Activated CD8-positive, alpha-beta memory T cell treated with anti-CD3 and anti-CD28 coated beads, Interleukin-2, amount 10 ng/mL, durations not matched to agents 7 days and 5 days (primary cell): ENCODE data around the gene TSKS. TPM values are rescaled to one million over a fixed set of nuclear protein-coding genes. Genes with fewer than 3 reads are reported as not detected.

ENCODE experiments used
- ATAC-seq: fragments of 150-1000 bp; cut with Tn5 transposase; one replicate; pipeline ENCODE4 v1.10.0; 2021; ENCODE audit warnings: moderate library complexity
- CTCF ChIA-PET: fragments of 350-600 bp; sonication (Branson Sonifier 250); formaldehyde crosslinking; loops from one replicate; lab custom pipeline; 2021; ENCODE audit warnings: antibody characterized with exemption; lab: Charles Lee
- DNase-seq: peaks from one replicate; pipeline ENCODE4 v3.0.0-alpha.2; 2020
- H3K27ac Mint-ChIP-seq: one replicate; pipeline ENCODE4 v1.8.0; 2021; ENCODE audit warnings: mild to moderate bottlenecking, mixed read lengths
- H3K27me3 Mint-ChIP-seq: one replicate; pipeline ENCODE4 v1.8.0; 2021; ENCODE audit warnings: mixed read lengths
- H3K36me3 Mint-ChIP-seq: one replicate; pipeline ENCODE4 v1.8.0; 2021; ENCODE audit warnings: mild to moderate bottlenecking, mixed read lengths
- H3K4me1 Mint-ChIP-seq: one replicate; pipeline ENCODE4 v1.8.0; 2021; ENCODE audit warnings: mixed read lengths
- H3K4me3 Mint-ChIP-seq: one replicate; pipeline ENCODE4 v1.8.0; 2021; ENCODE audit warnings: mild to moderate bottlenecking, moderate library complexity, mixed read lengths
- H3K9me3 Mint-ChIP-seq: one replicate; pipeline ENCODE4 v1.8.0; 2022; ENCODE audit warnings: low read depth, mixed read lengths
- total RNA-seq, 2 experiments: library from RNA; stranded (reverse); gene quantifications; one replicate each; pipeline ENCODE4 v1.2.3, GENCODE V29; 2021

The TSKS gene
- total RNA-seq, 2 experiments from 2014 or later = 0.47 to 1.3 TPM

DNA sequence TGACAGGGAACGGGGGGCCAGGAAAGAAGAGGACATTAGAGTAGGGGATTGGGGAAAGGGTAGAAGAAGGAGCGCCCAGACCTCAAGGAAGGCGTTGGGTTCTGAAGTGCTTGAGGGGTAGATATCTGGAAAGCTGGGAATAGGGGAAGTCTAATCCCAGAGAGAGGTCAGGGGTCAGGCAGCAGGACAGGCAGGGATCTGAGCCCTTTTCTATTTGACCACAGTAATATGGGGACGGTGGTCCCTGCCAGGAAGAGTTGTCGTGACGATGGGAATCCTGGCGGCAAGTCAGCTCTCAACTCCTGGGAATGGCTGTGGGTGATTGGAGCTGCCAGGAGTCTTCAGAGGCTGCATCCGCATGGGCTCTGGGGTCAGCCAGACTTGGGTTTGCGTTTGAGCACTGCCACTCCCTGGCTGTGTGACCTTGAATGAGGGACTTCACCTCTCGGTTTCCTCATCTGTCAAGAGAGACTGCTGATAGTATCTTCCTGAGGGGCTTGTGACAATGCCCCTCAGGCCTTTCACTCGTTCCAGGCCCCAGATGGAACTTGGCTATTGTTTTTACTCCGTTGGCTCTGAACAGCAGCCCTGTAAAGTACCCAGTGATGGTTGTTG, 5.0 kb upstream of the TSKS start:
- Mint-ChIP-seq H3K27ac (peak overlapping the region; percentile 89), H3K4me1 (peaks cover 36% of the 10 kb centered on the region), H3K4me3 (peak overlapping the region; percentile 89), H3K9me3 (no peaks in the 10 kb centered on the region), H3K36me3 (peaks cover 4% of the 10 kb centered on the region), H3K27me3 (no peaks in the 10 kb centered on the region)
- CTCF ChIA-PET = interaction anchor here (0.5 kb wide), 1 partner anchor 90 kb away, joined by 3 read pairs; no protein-coding TSS in a partner anchor
- DNase-seq (no peak), ATAC-seq (no peak)

DNA sequence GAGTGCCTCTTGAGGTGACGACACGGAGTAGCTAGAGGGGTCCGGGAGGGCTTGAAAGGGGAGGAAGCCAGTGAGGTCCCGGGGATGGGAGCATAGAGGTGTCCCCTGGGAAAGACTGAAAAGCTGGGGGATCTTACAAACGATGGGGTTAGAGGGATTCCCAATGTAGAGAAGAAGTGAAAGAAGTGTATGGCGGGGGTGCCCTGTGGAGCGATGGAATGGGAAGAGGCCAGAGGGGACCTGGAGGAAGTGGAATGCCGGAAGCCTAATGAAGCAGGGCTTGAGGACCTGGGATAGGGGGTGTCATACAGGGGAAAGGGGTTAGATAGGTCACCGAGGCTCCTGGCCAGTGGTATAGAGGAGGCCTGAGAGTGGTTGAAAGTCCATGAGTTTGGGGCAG, 4.3 kb upstream of the TSKS start:
- DNase-seq (peak; percentile 49), ATAC-seq (no peak)
- peak overlapping the region; percentile 89 for H3K27ac Mint-ChIP-seq
- H3K9me3 Mint-ChIP-seq = no peaks in the 10 kb centered on the region
- peaks cover 35% of the 10 kb centered on the region for H3K4me1 Mint-ChIP-seq
- H3K4me3 Mint-ChIP-seq = peak overlapping the region; percentile 89
- peaks cover 4% of the 10 kb centered on the region for H3K36me3 Mint-ChIP-seq
- no peaks in the 10 kb centered on the region for H3K27me3 Mint-ChIP-seq
- CTCF ChIA-PET = interaction anchor here (0.5 to 1.5 kb wide), 4 partner anchors 9 to 89 kb away, joined by 3 to 4 read pairs (median 3); no protein-coding TSS in a partner anchor

- Mint-ChIP-seq H3K27me3 (no peaks in the 10 kb centered on the region), H3K9me3 (no peaks in the 10 kb centered on the region), H3K27ac (peak within 1 kb of the TSS; percentile 93), H3K36me3 (peaks cover 4% of the 10 kb centered on the region), H3K4me3 (peak within 1 kb of the TSS; percentile 89), H3K4me1 (peaks cover 35% of the 10 kb centered on the region)
- CTCF ChIA-PET = interaction anchor here (0.7 to 1.5 kb wide), 5 partner anchors 10 to 110 kb away, joined by 3 to 4 read pairs (median 3); no protein-coding TSS in a partner anchor
- no peak for DNase-seq
- no peak for ATAC-seq
Observed at GRCh38 chr19:49766930-49767299, 3.8 kb upstream of the TSKS start, which contains the start of gene AP2A1. Gene AP2A1, plus strand, starts transcription at chr19:49767001. Its CDS starts 133 bp downstream, at chr19:49767134.

- Mint-ChIP-seq H3K27me3 (no peaks in the 10 kb centered on the region), H3K27ac (peak overlapping the region; percentile 93), H3K36me3 (no peaks in the 10 kb centered on the region), H3K4me3 (peak overlapping the region; percentile 89), H3K9me3 (no peaks in the 10 kb centered on the region), H3K4me1 (peaks cover 31% of the 10 kb centered on the region)
- ATAC-seq = peak; percentile 90
- DNase-seq = peak; percentile 100
- CTCF ChIA-PET = interaction anchor here (0.6 to 1.5 kb wide), 6 partner anchors 10 to 110 kb away, joined by 3 to 4 read pairs (median 3); no protein-coding TSS in a partner anchor
Observed at GRCh38 chr19:49766007-49766929, 3.2 kb upstream of the TSKS start.

DNA sequence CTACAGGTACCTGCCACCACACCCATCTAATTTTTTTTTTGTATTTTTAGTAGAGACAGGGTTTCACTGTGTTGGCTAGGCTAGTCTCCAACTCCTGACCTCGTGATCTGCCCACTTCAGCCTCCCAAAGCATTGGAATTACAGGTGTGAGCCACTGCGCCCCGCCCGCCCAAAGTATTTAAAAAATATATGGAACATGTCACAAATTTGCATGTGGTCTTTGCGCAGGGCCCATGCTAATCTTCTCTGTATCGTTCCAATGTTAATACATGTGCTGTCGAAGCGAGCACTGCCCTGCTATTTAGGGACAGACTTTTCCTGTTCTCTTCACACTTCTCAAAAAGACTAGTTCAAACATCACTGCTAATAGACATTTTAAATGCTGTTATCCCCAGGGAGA, 1.2 kb upstream of the TSKS start:
- Mint-ChIP-seq H3K36me3 (no peaks in the 10 kb centered on the region), H3K4me3 (no peak overlapping the region), H3K9me3 (no peaks in the 10 kb centered on the region), H3K27me3 (no peaks in the 10 kb centered on the region), H3K27ac (no peak overlapping the region), H3K4me1 (peaks cover 29% of the 10 kb centered on the region)
- no peak for DNase-seq
- no peak for ATAC-seq
- CTCF ChIA-PET = no interaction called here

DNA sequence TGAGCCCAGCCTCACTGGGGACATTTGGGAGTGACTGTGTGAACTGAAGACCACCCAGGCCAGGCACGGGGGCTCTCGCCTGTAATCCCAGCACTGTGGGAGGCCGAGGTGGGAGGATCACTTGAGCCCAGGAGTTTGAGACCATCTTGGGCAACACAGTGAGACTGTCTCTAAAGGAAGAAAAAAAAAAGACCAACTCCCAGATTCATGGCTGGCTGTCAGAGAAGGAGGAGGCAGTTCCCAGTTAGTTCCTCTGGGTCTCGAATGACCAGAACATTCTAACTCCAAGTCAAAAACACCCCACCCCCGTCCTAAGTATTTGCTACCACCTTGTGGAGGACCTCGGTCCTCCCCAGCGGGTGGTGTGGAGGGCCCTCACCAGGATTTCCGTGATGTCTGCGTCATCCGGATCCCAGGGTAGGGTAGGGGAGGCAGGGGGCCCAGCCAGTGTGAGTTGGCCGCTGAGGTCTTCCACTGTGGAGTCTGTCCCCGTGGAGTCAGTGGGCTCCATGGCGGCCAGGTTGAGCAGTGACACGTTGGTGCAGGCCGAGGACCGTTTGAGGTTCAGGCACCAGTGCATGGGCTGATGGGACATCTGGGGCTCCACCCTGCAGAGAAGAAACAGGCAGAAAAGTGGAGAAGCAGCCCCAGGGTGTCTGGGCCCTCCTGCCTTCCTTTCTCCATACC, 1.3 kb downstream of the TSKS start:
- Mint-ChIP-seq H3K4me1 (peaks cover 11% of the 10 kb centered on the region), H3K27ac (peak overlapping the region; percentile 57), H3K36me3 (no peaks in the 10 kb centered on the region), H3K9me3 (no peaks in the 10 kb centered on the region), H3K27me3 (peaks cover 3% of the 10 kb centered on the region), H3K4me3 (peak overlapping the region; percentile 28)
- DNase-seq (no peak), ATAC-seq (no peak)
- CTCF ChIA-PET = interaction anchor here (0.6 kb wide), 1 partner anchor 10 kb away, joined by 4 read pairs; no protein-coding TSS in a partner anchor

DNA sequence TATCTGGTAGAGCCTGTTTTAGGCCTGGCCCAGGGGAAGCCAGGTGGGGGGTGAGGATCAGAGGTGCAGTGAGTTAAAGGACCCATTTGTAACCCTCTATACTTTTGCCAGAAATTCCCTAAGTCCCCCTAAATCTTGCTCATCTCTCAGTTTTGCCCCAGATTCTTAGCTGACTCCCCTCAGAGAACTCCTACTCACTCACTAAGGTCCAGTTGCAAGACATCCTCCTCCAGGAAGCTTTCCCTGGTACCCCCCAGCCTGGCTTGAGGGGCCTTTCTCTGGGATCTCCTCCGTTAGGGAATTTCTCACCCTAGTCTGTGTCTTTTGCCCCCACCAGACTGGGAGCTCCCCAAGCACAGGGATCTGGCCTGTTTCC, 1.9 kb downstream of the TSKS start:
- H3K4me3 Mint-ChIP-seq = peak overlapping the region; percentile 28

DNA sequence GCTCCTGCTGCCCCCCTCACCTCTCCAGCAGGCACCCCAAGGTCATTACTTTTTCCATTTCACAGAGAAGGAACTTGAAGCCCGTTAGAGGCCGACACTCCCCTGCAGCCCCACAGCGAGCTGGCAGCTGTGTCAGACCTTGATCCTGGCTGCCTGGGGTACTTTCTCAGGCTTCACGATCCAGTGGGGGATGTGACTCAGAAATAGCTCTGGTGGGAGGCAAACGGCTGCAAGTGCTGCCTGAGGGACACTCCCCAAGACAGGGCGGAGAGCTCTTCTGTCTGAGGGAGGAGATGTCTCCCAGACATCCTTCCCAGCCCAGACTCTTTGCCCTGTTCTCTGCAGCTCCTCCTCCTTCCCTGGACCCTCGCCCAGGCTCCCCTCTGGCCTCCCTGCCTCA, 4.8 kb downstream of the TSKS start:
- no peaks in the 10 kb centered on the region for H3K4me1 Mint-ChIP-seq
- DNase-seq (no peak), ATAC-seq (no peak)
- no peaks in the 10 kb centered on the region for H3K36me3 Mint-ChIP-seq
- H3K27ac Mint-ChIP-seq = no peak overlapping the region
- peaks cover 3% of the 10 kb centered on the region for H3K27me3 Mint-ChIP-seq
- H3K4me3 Mint-ChIP-seq = no peak overlapping the region
- no peaks in the 10 kb centered on the region for H3K9me3 Mint-ChIP-seq
- CTCF ChIA-PET = no interaction called here

More for the DNA sequence above, 1.9 kb downstream of the TSKS start:
- Mint-ChIP-seq H3K9me3 (no peaks in the 10 kb centered on the region), H3K36me3 (no peaks in the 10 kb centered on the region), H3K27ac (peak overlapping the region; percentile 57), H3K4me1 (peaks cover 9% of the 10 kb centered on the region), H3K27me3 (peaks cover 3% of the 10 kb centered on the region)
- ATAC-seq (no peak), DNase-seq (no peak)
- CTCF ChIA-PET = interaction anchor here (0.6 kb wide), 1 partner anchor 9 kb away, joined by 4 read pairs; no protein-coding TSS in a partner anchor

- Mint-ChIP-seq H3K27me3 (peaks cover 3% of the 10 kb centered on the region), H3K4me3 (no peak overlapping the region), H3K36me3 (no peaks in the 10 kb centered on the region), H3K9me3 (peaks cover 2% of the 10 kb centered on the region), H3K4me1 (no peaks in the 10 kb centered on the region), H3K27ac (no peak overlapping the region)
- ATAC-seq (no peak), DNase-seq (no peak)
- CTCF ChIA-PET = interaction anchor here (1.2 to 1.3 kb wide), 2 partner anchors 10 to 11 kb away, joined by 3 read pairs; partner anchors contain the start of gene AP2A1
Observed at GRCh38 chr19:49755956-49756355, 7.2 kb downstream of the TSKS start.

DNA sequence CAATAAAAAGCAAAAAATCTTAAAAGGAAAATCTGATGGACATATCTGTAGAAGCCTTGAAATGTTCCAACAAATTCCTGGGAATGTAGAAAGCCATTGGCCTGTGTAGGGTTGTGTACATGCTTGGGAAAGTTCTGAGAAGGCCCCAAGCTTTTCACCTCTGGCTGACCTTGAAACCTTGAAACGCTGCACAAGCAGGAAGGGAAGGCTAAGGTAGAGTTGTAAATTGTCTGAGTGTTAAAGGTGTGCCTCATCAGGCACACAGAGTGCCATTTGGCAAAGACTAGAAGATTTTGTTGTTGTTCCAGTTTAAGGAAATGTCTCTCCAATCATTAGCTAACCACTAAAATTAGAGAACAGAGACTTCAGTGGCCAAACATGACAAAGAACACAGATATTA, 10.4 kb downstream of the TSKS start:
- CTCF ChIA-PET = interaction anchor here (0.7 kb wide), 1 partner anchor 117 kb away, joined by 3 read pairs; no protein-coding TSS in a partner anchor
- Mint-ChIP-seq H3K9me3 (peaks cover 2% of the 10 kb centered on the region), H3K36me3 (no peaks in the 10 kb centered on the region), H3K27ac (no peak overlapping the region), H3K4me3 (no peak overlapping the region), H3K4me1 (no peaks in the 10 kb centered on the region), H3K27me3 (peaks cover 3% of the 10 kb centered on the region)
- DNase-seq = no peak
- ATAC-seq = no peak

GRCh38 chr19:49749771-49750170, 13.3 kb downstream of the TSKS start:
- Mint-ChIP-seq H3K27ac (no peak overlapping the region), H3K4me1 (no peaks in the 10 kb centered on the region), H3K4me3 (no peak overlapping the region), H3K9me3 (peaks cover 2% of the 10 kb centered on the region), H3K36me3 (no peaks in the 10 kb centered on the region), H3K27me3 (no peaks in the 10 kb centered on the region)
- no peak for DNase-seq
- no peak for ATAC-seq
- CTCF ChIA-PET = no interaction called here

- Mint-ChIP-seq H3K9me3 (peaks cover 2% of the 10 kb centered on the region), H3K27me3 (no peaks in the 10 kb centered on the region), H3K4me1 (no peaks in the 10 kb centered on the region), H3K27ac (no peak overlapping the region), H3K4me3 (no peak overlapping the region), H3K36me3 (no peaks in the 10 kb centered on the region)
- ATAC-seq (no peak), DNase-seq (no peak)
- CTCF ChIA-PET = interaction anchor here (0.7 kb wide), 1 partner anchor 862 kb away, joined by 3 read pairs; no protein-coding TSS in a partner anchor
Observed at GRCh38 chr19:49749055-49749716, 13.9 kb downstream of the TSKS start.
